Vagina (tissue), 2 donors: ENCODE results near the gene ILK. TPM values are rescaled to one million over a fixed set of nuclear protein-coding genes. Genes with fewer than 3 reads are reported as not detected.

ENCODE experiments used
- DNase-seq, 2 donors: peaks; one replicate each; pipeline ENCODE4 v3.0.0-alpha.2; 2017; ENCODE audit errors: extremely low spot score in 2 of 2
- H3K27ac ChIP-seq: fragments of 200-600 bp; sonication (generic); one replicate; pipeline ENCODE4 v1.5.1; 2019
- H3K27me3 ChIP-seq: fragments of 200-600 bp; sonication (generic); one replicate; pipeline ENCODE4 v1.5.1; 2019
- H3K36me3 ChIP-seq, 2 donors: fragments of 200-600 bp; sonication (generic); one replicate each; pipeline ENCODE4 v1.5.1; 2017 to 2019
- H3K4me1 ChIP-seq: fragments of 200-600 bp; sonication (generic); one replicate; pipeline ENCODE4 v1.5.1; 2019
- H3K4me3 ChIP-seq, 2 donors: fragments of 200-600 bp; sonication (generic); 1 replicate in 1 of 2; 2 replicates in 1 of 2; pipeline ENCODE4 v1.5.1; 2016 to 2019
- H3K9me3 ChIP-seq: fragments of 200-600 bp; sonication (generic); one replicate; pipeline ENCODE4 v1.5.1; 2019
- POLR2A ChIP-seq, 2 donors: fragments of 450-650 bp; IDR thresholded peaks; one replicate each; pipeline ENCODE4 v1.6.1; 2017; ENCODE audit warnings: antibody characterized with exemption in 2 of 2, mild to moderate bottlenecking in 2 of 2, moderate library complexity in 2 of 2
- POLR2AphosphoS5 ChIP-seq, 2 donors: sonication (generic); formaldehyde crosslinking; IDR thresholded peaks; one replicate each; pipeline ENCODE4 v1.9.0; 2017; ENCODE audit warnings: antibody characterized with exemption in 2 of 2, mild to moderate bottlenecking in 2 of 2, low read depth in 1 of 2; ENCODE audit not compliant: insufficient read depth in 1 of 2
- intact Hi-C: fragments of 100-400 bp; cut with DNase I; formaldehyde crosslinking; loops from one replicate; pipeline ENCODE4 v1.15.1; 2023
- total RNA-seq: library from RNA; depleted of rRNA; stranded (reverse); fragments of >200 nt; gene quantifications from one replicate; pipeline ENCODE4 v1.2.3, GENCODE V29; 2016
- TF ChIP-seq, protein P1 (sequence below), 3 experiments: fragments of 450-650 bp in 2 of 3; fragments of 200-600 bp in 1 of 3; sonication (generic) in 1 of 3; IDR thresholded peaks; one replicate each; pipeline ENCODE4 v1.5.1; 2017 to 2019; ENCODE audit warnings: antibody characterized with exemption in 3 of 3, mild to moderate bottlenecking in 2 of 3, moderate library complexity in 2 of 3

Gene ILK
- total RNA-seq, 1 donor from 2014 or later, result 149 TPM

DNA sequence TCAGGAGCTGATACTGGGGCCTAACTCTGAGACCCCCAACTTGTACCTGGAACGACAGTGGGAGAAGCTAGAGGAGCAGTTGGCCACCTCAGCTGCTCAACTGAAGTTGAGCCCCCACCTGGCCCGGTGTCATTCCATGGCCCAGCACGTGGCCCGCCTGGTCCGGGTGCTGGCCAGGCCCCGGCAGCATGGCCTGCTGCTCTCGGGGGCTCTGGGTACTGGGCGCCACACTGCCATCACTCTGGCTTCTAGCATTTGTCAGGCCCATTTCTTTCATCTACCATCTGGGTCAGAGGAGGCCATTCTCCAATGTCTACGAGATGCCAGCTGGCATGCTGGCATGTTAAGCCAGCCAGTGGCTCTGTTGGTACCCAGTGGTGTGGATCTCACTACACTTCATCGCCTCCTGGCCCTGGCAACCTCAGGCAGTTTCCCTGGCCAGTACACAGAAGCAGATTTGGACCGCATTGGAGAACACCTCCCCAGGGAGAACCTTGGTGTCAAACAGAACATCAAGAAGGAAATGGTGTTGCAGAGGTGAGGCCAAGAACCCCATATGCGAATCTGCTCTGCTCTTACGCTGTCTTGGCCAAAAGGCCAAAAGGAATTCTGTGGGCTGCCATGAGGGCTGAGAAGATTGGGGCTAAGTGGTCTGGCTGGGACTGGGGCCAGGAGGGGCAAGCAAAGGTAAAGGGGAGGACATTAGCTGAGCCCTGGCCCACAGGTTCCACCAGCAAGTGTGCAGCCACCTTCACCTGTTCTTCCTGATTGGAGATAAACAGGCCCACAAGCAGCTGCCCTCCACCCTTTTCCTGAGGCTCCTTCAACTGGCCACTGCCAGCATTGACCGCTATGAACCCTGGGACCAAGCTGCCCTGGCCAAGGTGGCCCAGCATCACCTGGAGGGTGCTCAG lies 45.6 kb upstream of the ILK start:
- intact Hi-C loops, result no loop called here
- H3K27ac ChIP-seq, result no peak overlapping the region
- H3K27me3 ChIP-seq, result no peaks in the 10 kb centered on the region
- H3K9me3 ChIP-seq, result no peaks in the 10 kb centered on the region
- DNase-seq, result no peak
- H3K4me3 ChIP-seq, result no peak overlapping the region
- TF ChIP-seq POLR2AphosphoS5 (IDR thresholded peaks at IDR 0.05; ENCODE audit: insufficient read depth in 1 of 2, low read depth in 1 of 2), result no peak
- H3K4me1 ChIP-seq, result no peaks in the 10 kb centered on the region
- H3K36me3 ChIP-seq, result no peaks in the 10 kb centered on the region

DNA sequence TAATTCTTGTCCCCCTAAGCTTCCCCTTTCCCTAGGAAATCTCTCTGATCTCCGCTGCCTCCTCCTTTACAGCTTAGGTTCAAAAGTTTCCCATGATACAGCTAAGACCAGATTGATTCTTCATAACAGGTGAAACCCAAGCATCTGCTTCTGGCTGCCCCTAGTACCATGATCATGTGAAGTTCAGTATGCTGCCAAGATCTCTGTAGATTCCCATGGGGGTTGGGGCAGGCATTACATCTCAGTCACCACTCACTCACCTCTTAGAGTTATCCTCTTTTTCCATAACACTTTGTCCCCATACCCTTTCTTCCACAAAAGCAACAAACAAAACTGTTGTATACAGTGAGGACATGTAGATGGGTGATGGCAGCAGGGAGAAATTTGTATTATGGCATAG lies 44.2 kb upstream of the ILK start:
- Histone ChIP-seq H3K36me3 (no peaks in the 10 kb centered on the region), H3K27ac (no peak overlapping the region), H3K4me3 (no peak overlapping the region), H3K4me1 (no peaks in the 10 kb centered on the region), H3K27me3 (no peaks in the 10 kb centered on the region), H3K9me3 (no peaks in the 10 kb centered on the region)
- TF ChIP-seq, protein P1, sequence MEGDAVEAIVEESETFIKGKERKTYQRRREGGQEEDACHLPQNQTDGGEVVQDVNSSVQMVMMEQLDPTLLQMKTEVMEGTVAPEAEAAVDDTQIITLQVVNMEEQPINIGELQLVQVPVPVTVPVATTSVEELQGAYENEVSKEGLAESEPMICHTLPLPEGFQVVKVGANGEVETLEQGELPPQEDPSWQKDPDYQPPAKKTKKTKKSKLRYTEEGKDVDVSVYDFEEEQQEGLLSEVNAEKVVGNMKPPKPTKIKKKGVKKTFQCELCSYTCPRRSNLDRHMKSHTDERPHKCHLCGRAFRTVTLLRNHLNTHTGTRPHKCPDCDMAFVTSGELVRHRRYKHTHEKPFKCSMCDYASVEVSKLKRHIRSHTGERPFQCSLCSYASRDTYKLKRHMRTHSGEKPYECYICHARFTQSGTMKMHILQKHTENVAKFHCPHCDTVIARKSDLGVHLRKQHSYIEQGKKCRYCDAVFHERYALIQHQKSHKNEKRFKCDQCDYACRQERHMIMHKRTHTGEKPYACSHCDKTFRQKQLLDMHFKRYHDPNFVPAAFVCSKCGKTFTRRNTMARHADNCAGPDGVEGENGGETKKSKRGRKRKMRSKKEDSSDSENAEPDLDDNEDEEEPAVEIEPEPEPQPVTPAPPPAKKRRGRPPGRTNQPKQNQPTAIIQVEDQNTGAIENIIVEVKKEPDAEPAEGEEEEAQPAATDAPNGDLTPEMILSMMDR (IDR thresholded peaks at IDR 0.05), result no peak
- TF ChIP-seq POLR2A (IDR thresholded peaks at IDR 0.05), result no peak
- no peak for TF ChIP-seq POLR2AphosphoS5 (IDR thresholded peaks at IDR 0.05; ENCODE audit: insufficient read depth in 1 of 2, low read depth in 1 of 2)
- intact Hi-C loops, result no loop called here
- no peak for DNase-seq

DNA sequence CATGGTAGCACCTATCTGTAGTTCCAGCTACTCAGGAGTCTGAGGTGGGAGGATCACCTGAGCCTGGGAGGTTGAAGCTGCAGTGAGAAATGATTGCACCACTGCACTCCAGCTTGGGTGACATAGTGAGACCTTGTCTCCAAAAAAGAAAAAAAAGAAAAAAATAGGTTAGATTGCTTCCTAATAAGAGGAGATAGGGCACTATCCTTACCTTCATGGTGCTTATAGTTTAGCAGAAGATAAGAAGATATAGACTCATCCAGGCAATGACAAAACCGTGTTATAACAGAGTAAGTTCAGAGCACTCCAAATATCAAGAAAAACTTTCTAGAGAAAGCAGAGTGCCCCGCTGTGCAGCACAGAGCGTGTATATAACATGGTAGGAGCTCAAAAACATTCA lies 42.3 kb upstream of the ILK start:
- no peaks in the 10 kb centered on the region for H3K27me3 ChIP-seq
- no peak overlapping the region for H3K4me3 ChIP-seq
- no peak overlapping the region for H3K27ac ChIP-seq
- TF ChIP-seq POLR2AphosphoS5 (IDR thresholded peaks at IDR 0.05; ENCODE audit: insufficient read depth in 1 of 2, low read depth in 1 of 2), result no peak
- TF ChIP-seq, protein P1 (IDR thresholded peaks at IDR 0.05), result no peak
- no peak for TF ChIP-seq POLR2A (IDR thresholded peaks at IDR 0.05)
- H3K9me3 ChIP-seq, result no peaks in the 10 kb centered on the region
- intact Hi-C loops, result no loop called here
- H3K36me3 ChIP-seq, result no peaks in the 10 kb centered on the region
- H3K4me1 ChIP-seq, result no peaks in the 10 kb centered on the region
- no peak for DNase-seq

DNA sequence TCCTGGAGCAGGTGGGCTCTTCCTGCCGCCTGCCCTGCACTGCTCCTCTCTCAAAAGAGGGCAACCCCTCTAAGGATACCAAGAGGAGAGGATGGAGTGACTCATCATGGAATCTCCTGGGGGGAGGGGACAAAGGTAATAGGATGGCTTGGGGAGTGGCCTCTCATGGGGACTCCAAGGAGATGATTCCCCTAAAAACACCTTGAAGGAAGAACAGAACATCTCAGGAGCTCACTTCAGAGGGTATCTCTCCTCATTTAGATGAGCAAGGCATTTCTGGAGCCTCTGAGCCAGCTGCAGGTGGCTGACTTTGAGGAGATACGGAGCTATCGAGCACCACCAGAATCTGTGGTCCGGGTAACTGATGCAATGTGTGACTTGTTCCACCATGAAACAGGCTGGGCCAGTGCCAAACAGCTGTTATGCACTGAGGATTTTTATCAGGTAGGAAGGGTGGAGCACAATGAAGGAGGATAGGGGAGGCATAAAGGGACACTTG lies 40.4 kb upstream of the ILK start:
- H3K36me3 ChIP-seq, result no peaks in the 10 kb centered on the region

DNA sequence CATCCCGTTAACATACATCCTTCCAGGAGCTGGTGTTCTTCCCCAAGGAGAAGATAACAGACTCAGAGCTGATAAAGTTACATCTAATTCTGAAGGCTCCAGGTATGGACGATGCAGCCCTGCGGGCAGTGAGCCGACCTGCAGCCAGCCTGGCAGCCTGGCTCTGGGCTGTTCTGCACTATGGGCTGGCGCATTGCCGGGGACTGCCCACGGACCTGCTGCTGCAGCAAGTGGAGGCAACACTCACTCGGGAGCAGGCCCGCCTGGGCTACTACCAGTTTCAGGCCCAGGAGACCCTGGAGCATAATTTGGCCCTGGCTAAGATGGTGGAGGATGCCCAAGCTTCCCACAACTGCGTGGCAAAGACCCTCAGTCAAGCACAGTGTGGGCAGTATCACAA lies 39.9 kb upstream of the ILK start:
- DNase-seq, result no peak
- no peaks in the 10 kb centered on the region for H3K9me3 ChIP-seq
- H3K27me3 ChIP-seq, result no peaks in the 10 kb centered on the region
- peaks cover 5% of the 10 kb centered on the region for H3K4me1 ChIP-seq
- intact Hi-C loops, result no loop called here
- no peaks in the 10 kb centered on the region for H3K36me3 ChIP-seq
- no peak overlapping the region for H3K4me3 ChIP-seq
- H3K27ac ChIP-seq, result no peak overlapping the region
- TF ChIP-seq POLR2AphosphoS5 (IDR thresholded peaks at IDR 0.05; ENCODE audit: insufficient read depth in 1 of 2, low read depth in 1 of 2) (no peak), POLR2A (IDR thresholded peaks at IDR 0.05) (no peak)
- TF ChIP-seq, protein P1 (IDR thresholded peaks at IDR 0.05), result no peak

More for the DNA sequence above, 40.4 kb upstream of the ILK start:
- TF ChIP-seq POLR2A (IDR thresholded peaks at IDR 0.05) (no peak), POLR2AphosphoS5 (IDR thresholded peaks at IDR 0.05; ENCODE audit: insufficient read depth in 1 of 2, low read depth in 1 of 2) (no peak)
- TF ChIP-seq, protein P1 (IDR thresholded peaks at IDR 0.05), result no peak
- H3K4me1 ChIP-seq, result peaks cover under 1% of the 10 kb centered on the region
- H3K9me3 ChIP-seq, result no peaks in the 10 kb centered on the region
- no peaks in the 10 kb centered on the region for H3K27me3 ChIP-seq
- intact Hi-C loops, result no loop called here
- no peak for DNase-seq
- no peak overlapping the region for H3K4me3 ChIP-seq
- no peak overlapping the region for H3K27ac ChIP-seq
